ENCODE measurements around the gene TTC9B.

- TF ChIP-seq CTCF (IDR thresholded peaks at IDR 0.05; ENCODE audit: borderline replicate concordance, extremely low read depth, low read length, poor library complexity, severe bottlenecking) (no peak), EZH2 (IDR thresholded peaks at IDR 0.05; ENCODE audit: borderline replicate concordance, low read depth, low read length, severe bottlenecking) (no peak)
These were observed 43.4 kb upstream of the TTC9B start for GRCh38 chr19:40261631-40262030.

All from DND-41 (cell line).